HUDEP-2 (cell line): ENCODE results near the gene AP3D1.

Experiments used
- DNase-seq, 76 experiments: peaks; one replicate each; lab custom pipeline; 2025; ENCODE audit not compliant: unreplicated experiment in 76 of 76; lab: John Stamatoyannopoulos, UW

The AP3D1 gene

DNA sequence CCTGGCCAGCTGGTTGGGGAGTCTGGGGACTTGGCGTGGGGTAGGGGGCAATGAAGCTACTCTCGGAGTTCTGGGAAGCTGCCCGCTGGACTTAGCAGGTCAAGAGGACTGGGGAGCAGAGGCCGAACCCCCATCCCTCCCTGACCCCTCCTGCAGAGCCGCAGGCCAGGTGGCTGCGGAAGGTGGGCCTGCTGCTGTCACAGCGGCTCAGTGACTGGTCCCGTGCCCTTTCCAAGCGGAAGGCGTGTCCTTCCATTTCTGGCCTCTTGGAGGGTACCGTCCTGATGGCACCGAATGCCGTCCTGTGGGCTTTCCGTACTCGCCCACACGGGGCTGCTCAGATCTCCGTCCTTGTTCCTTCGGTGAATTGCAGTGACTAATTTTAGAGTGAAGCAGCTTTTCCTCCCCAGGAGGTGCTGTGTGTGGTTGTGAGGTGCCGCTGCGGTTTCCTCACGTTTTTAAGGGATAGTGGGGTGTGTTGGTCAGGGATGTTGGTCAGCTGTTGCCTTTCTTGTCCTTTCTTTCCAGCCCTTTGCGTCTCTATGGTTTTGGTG, 33.1 kb upstream of the AP3D1 start:
- no peak for DNase-seq

- no peak for DNase-seq
These were observed 30.2 kb upstream of the AP3D1 start for GRCh38 chr19:2181633-2181997.

GRCh38 chr19:2180881-2181632, 29.7 kb upstream of the AP3D1 start:
- DNase-seq: no peak

- no peak for DNase-seq
These were observed 28.7 kb upstream of the AP3D1 start for GRCh38 chr19:2180114-2180513.

- DNase-seq: no peak
These were observed 27.7 kb upstream of the AP3D1 start for GRCh38 chr19:2179095-2179494.

- DNase-seq: no peak
These were observed 25.1 kb upstream of the AP3D1 start for GRCh38 chr19:2176337-2176994.

DNA sequence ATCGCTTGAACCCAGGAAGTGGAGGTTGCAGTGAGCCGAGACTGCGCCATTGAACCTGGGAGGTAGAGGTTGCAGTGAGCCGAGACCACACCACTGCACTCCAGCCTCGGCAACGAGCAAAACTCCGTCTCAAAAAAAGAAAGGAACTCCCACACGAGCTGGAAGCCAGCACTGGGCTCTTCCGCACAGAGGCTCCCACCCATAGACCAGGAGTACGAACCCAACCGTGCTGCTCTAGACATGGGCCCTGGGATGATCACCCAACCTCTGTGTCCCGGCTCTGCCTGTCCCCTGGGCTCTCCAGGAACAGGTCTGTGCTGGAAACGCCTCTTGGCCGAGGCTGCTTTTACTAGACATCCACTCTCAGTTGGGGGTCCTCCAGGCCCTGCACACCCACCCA, 24.4 kb upstream of the AP3D1 start:
- no peak for DNase-seq

DNA sequence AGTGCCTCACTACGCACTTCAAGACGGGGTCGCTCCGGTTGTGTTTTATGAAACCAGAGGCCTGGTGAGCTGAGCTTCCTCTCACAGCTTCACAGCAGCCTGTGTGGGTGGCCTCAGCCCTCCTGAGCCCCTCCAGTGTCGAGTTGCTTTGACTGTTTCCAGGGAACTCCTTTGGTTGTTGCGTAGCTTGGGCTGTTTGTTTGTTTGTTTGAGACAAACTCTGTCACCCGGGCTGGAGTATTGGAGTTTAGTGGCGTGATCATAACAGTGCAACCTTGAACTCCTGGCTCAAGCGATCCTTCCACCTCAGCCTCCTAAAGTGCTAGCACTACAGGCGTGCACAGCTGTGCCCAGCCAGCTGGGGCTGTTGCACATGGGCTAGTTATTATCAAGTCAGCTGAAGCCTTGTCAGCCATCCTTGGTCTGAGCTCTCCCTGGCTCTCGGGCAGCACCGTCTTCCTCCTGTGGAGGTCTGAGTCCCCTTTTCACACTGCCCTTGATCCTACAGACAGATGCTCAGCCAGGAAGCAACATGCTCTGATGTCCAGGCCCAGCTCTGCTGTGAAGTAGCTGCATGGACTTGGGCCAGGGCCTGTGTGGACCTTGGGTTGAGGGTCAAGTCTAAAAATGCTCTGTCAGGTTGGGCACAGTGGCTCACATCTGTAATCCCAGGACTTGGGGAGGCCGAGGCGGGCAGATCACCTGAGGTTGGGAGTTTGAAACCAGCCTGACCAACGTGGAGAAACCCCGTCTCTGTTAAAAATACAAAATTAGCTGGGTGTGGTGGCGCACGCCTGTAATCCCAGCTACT, 22.6 kb upstream of the AP3D1 start:
- no peak for DNase-seq

- no peak for DNase-seq
These were observed 22.0 kb upstream of the AP3D1 start for GRCh38 chr19:2173388-2173766.

DNA sequence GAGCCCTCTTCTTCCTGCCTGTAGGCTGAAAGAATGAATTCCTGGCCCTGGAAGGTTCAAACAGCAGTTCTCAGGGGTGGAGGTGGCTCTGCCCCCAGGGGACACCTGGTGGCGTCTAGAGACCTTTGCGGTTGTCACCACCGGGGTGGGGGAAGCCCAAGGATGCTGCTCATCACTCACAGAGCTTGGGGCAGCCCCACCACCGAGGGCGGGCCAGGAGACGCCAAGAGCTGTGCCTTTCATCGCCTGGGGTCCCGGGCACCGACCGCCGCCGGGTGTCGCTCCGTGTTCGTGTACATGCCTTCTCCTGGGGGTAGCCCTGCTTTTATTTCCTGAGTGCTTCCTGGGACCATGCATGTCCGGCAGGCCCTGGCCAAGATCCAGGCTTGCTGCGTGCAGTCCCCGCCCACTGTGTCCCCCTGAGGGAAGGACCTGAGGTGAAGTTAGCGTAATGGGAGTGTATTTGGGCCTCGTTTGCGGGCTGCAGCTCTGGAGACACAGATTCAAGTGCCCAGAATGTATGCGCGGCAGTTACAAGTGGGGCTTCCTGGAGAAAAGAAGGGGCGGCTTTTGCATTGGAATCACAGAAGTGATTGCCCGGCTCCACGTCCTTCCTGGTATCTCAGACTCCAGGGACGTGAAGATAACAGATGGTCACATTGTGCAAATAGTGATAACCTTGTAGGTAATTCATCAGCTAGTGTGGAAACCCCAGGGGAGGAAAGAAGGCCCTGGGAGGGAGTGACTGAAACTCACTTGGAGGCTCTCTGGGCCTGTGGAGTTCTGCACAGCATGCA, 20.2 kb upstream of the AP3D1 start:
- peak in 35 of 76 experiments; percentile 12 to 70 (median 31) for DNase-seq

DNA sequence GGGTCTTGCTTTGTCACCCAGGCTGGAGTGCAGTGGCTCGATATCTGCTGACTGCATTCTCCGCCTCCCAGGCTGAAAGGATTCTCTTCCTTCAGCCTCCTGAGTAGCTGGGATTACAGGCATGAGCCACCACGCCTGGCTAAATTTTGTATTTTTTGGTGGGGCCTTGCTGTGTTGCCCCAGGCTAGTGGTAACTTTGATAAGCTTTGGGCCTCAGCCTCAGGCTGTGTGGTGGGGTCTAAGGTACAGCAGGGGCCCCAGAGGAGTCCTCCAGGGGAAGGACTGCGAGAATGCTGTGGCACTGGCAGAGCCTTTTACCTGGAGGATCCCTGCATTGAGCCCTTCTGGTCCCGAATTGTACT, 19.6 kb upstream of the AP3D1 start:
- DNase-seq: no peak

- DNase-seq: no peak
These were observed 18.9 kb upstream of the AP3D1 start for GRCh38 chr19:2170219-2170618.

- peak in 74 of 76 experiments; percentile 46 to 99 (median 95) for DNase-seq
These were observed 17.5 kb upstream of the AP3D1 start for GRCh38 chr19:2168619-2169424.

DNA sequence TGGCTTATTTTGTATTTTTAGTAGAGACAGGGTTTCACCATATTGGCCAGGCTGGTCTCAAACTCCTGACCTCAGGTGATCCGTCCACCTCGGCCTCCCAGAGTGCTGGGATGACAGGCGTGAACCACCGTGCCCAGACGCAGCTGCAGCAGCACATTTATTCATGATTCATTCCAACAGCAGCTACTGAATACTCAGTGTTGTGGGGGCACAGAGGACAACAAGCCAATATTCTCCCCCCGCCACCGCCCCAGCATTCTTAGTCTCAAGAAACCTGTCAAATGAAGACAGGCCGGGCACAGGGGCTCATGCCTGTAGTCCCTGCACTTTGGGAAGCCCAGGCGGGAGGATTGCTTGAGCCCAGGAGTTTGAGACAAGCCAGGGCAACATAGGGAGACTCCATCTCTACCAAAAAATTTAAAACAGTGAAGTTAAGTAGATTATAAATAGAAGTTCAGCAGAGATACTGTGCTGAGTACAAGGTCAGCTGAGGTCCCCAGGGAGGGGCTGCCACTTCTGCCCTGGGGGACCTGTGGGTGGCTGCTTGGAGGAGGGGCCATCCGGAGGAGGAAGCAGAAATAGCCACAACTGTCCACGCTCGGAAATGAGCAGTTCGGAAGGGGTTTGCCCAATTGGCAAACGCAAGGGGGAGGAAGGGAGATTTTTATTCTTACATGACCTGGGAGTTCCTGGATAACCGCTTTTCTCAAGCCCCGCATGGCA, 16.7 kb upstream of the AP3D1 start:
- peak in 18 of 76 experiments; percentile 7 to 62 (median 34) for DNase-seq

GRCh38 chr19:2166741-2167738, 15.7 kb upstream of the AP3D1 start:
- peak in 31 of 76 experiments; percentile 13 to 76 (median 47) for DNase-seq

DNA sequence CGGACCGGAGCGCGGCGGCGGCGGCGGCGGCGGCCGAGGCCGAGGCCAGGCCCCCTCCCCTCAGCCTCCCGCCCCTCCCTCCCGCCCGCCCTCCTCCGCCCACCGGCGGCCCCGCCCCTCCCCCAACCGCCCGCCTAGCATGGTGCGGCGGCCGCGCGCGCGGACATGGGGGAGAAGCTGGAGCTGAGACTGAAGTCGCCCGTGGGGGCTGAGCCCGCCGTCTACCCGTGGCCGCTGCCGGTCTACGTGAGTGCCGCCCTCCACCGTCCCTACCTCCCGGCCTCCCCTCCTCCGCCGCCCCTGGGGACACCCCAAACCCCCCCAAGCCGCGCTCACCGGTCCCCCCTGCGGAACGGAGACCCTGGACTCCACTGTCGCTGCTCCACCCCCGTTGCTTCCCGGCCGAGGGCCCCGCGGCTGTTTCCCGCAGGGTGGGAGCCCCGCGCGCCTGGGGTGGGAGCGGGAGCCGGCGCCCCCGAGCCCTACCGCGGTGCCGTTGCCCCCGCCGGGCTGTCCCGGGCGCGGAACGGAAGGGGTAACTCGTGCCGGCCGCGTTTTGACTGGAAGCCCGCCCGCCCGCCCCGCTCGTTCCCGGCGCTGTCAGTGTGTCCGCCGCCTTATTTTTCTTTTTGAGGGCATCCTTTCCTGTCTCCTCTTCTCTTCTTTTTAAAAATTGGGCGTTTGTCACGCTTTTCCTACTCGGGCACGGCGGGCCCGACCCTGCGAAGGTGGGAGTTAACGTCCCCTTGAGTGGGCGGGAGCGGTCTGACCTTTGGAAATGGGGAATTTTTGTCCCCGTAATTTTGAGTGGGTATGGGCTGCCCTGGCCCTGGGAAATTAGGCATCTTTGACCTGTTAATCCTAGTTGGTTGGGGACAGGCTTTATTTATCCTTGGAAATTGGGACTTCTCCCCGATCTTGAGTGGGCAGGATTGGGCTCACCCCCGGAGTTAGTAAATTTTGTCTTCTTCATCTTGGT, 12.9 kb upstream of the AP3D1 start:
- DNase-seq: peak in 24 of 76 experiments; percentile 16 to 91 (median 43)

- no peak for DNase-seq
These were observed 9.0 kb upstream of the AP3D1 start for GRCh38 chr19:2160379-2160778.
